ENCODE data around the gene SLC2A9.

GRCh38 chr4:10066206-10066605 is 44.9 kb upstream of the SLC2A9 start:
- TF ChIP-seq CTCF (IDR thresholded peaks at IDR 0.05) (no peak), POLR2A (IDR thresholded peaks at IDR 0.05) (no peak)
